ENCODE measurements around the gene EIF1AX. TPM values are rescaled to one million over a fixed set of nuclear protein-coding genes. Genes with fewer than 3 reads are reported as not detected.

EIF1AX gene
- total and polyA plus RNA-seq, 9 of the 15 experiments (the other 6 are each of a cell fraction or from before 2014, with no cell fraction given), result 54.2 to 178 (median 73.5) TPM

DNA sequence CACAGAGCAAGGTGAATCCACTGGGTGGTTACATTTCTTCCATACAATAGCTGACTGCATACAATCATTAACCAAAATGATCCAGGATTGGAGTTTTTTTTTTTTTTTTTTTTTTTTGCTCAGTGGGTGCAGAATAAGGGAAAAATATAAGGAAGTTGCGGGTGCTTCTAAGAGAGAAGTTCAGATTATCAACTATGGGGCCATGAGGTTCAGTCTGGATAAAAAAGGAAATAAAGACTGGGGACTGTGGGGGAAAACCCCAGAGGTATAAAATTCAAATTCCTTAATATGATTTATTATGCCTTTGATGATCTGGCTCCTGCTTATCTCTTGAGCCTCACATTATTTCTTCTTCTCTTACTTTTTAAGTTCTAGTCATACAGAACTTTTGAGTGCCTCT lies 5.9 kb upstream of the EIF1AX start:
- ChIA-PET CTCF (ENCODE audit: low intra/inter-chr PET ratio) (no interaction called here), POLR2A (no interaction called here)
- Histone ChIP-seq H3K36me3 (ENCODE audit: control insufficient read depth, insufficient read depth, low read length) (peaks cover 11% of the 10 kb centered on the region; the same call in 1 of the 3 replicates), H3K4me3 (no peak overlapping the region), H3K4me2 (ENCODE audit: insufficient read depth, low read length) (no peak overlapping the region), H3K9me1 (ENCODE audit: control insufficient read depth, insufficient read depth, low read length) (no peaks in the 10 kb centered on the region), H3K9ac (ENCODE audit: insufficient read depth in 1 of 2, low read depth in 2 of 2, low read length in 2 of 2) (no peak overlapping the region), H3K27ac (ENCODE audit: extremely low read depth, low read depth, low read length) (no peak overlapping the region), H3K27me3 (ENCODE audit: control insufficient read depth in 2 of 2, insufficient read depth in 2 of 2, low read length in 2 of 2) (no peaks in the 10 kb centered on the region), H3K79me2 (ENCODE audit: control insufficient read depth, insufficient read depth, low read length) (peaks cover 6% of the 10 kb centered on the region), H4K20me1 (replicated peaks; ENCODE audit: control insufficient read depth, insufficient read depth, low read length) (no peaks in the 10 kb centered on the region), H3K4me1 (replicated peaks in 1 of 2; ENCODE audit: control insufficient read depth in 2 of 2, insufficient read depth in 2 of 2, low read length in 2 of 2) (peaks cover 2 to 10% of the 10 kb centered on the region in 2 experiments; a peak in 4 of 5 replicates), H3K9me3 (replicated peaks; ENCODE audit: control insufficient read depth, insufficient read depth, low read depth, low read length) (no peaks in the 10 kb centered on the region), H2AFZ (ENCODE audit: low read depth, low read length) (no peak overlapping the region)
- ATAC-seq (no peak), DNase-seq (ENCODE audit: extremely low read depth in 1 of 4, low spot score in 3 of 4) (no peak), FAIRE-seq (no peak)
- intact Hi-C loops (cut with micrococcal nuclease) (loop anchor here (10.0 kb wide), 1 partner anchor 287 kb away; no protein-coding TSS in a partner anchor), in situ Hi-C loops (cut with MboI) (no loop called here)
- 57% methylated on average over 1 of the region's 1 CpG for WGBS (ENCODE audit: insufficient coverage, low coverage, missing lambda C conversion rate)
- TF ChIP-seq PPARD (CRISPR knock-in tag; IDR thresholded peaks at IDR 0.05), result no peak
- TF ChIP-seq ZNF347 (CRISPR knock-in tag; IDR thresholded peaks at IDR 0.05; ENCODE audit: low read depth), result no peak
- no peak for TF ChIP-seq PURB (CRISPR knock-in tag; IDR thresholded peaks at IDR 0.05; ENCODE audit: low read depth)
- no TSS peak for BruUV-seq (replicated peaks)

DNA sequence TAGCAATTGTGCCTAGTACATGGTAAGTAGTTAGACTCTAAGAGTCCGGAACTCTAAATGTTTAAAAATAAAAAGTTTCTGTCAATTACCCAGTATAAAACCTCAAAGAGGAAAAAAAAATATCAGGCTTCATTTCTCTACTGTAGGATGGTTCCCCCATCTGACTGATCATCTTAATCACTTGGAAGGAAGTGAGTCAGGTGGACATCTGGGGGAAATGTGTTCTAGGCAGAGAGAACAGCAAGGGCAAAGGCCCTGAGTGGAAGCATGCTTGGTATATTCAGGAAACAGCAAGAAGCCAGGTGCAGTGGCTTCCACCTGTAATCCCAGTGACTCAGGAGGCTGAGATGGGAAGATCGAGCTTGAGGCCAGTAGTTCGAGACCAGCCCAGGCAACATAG lies 2.9 kb upstream of the EIF1AX start:
- no TSS peak for BruUV-seq (replicated peaks)
- DNase-seq (ENCODE audit: extremely low read depth in 1 of 4, low spot score in 3 of 4) (no peak), ATAC-seq (no peak), FAIRE-seq (no peak)
- H4K20me1 ChIP-seq (replicated peaks; ENCODE audit: control insufficient read depth, insufficient read depth, low read length), result peaks cover 7% of the 10 kb centered on the region; the same call in 1 of the 2 replicates
- POLR2A ChIA-PET, result no interaction called here
- CTCF ChIA-PET (ENCODE audit: low intra/inter-chr PET ratio), result no interaction called here
- no peak overlapping the region for H3K9ac ChIP-seq (ENCODE audit: insufficient read depth in 1 of 2, low read depth in 2 of 2, low read length in 2 of 2)
- no peak overlapping the region for H3K27ac ChIP-seq (ENCODE audit: extremely low read depth, low read depth, low read length)
- TF ChIP-seq ZNF644 (tag; IDR thresholded peaks at IDR 0.05; ENCODE audit: low read depth), result no peak
- TF ChIP-seq ZKSCAN3 (CRISPR knock-in tag; IDR thresholded peaks at IDR 0.05), result no peak
- 0 out of 2 replicates have a peak, but pooled peaks have one; percentile 19 for TF ChIP-seq FOSL1 (tag; conservative IDR thresholded peaks at IDR 0.05)
- no peaks in the 10 kb centered on the region for H3K9me1 ChIP-seq (ENCODE audit: control insufficient read depth, insufficient read depth, low read length)
- in situ Hi-C loops (cut with MboI), result no loop called here
- WGBS (ENCODE audit: insufficient coverage, low coverage, missing lambda C conversion rate), result no CpG with 5 or more reads among the region's 3 CpGs
- no peaks in the 10 kb centered on the region for H3K27me3 ChIP-seq (ENCODE audit: control insufficient read depth in 2 of 2, insufficient read depth in 2 of 2, low read length in 2 of 2)
- peaks cover 30% of the 10 kb centered on the region for H3K79me2 ChIP-seq (ENCODE audit: control insufficient read depth, insufficient read depth, low read length)
- H3K4me3 ChIP-seq, result no peak overlapping the region
- no peaks in the 10 kb centered on the region for H3K9me3 ChIP-seq (replicated peaks; ENCODE audit: control insufficient read depth, insufficient read depth, low read depth, low read length)
- no peak overlapping the region for H3K4me2 ChIP-seq (ENCODE audit: insufficient read depth, low read length)
- no peak overlapping the region for H2AFZ ChIP-seq (ENCODE audit: low read depth, low read length)
- peaks cover 10% of the 10 kb centered on the region; the same call in 2 of the 3 replicates for H3K36me3 ChIP-seq (ENCODE audit: control insufficient read depth, insufficient read depth, low read length)
- intact Hi-C loops (cut with micrococcal nuclease), result loop anchor here (10.0 kb wide), 1 partner anchor 290 kb away; no protein-coding TSS in a partner anchor
- H3K4me1 ChIP-seq (replicated peaks in 1 of 2; ENCODE audit: control insufficient read depth in 2 of 2, insufficient read depth in 2 of 2, low read length in 2 of 2), result peaks cover 4 to 15% of the 10 kb centered on the region in 2 experiments; a peak in 4 of 5 replicates
